Measurements from ENCODE around the gene FBLN1.

The FBLN1 gene

GRCh38 chr22:45631140-45631840 lies 128.6 kb downstream of the FBLN1 start:
- no peak for TF ChIP-seq CTCF (IDR thresholded peaks at IDR 0.05; ENCODE audit: low read depth, low read length)
- DNase-seq (ENCODE audit: extremely low read depth, low read depth), result no peak

- TF ChIP-seq CTCF (IDR thresholded peaks at IDR 0.05; ENCODE audit: low read depth, low read length), result no peak
- DNase-seq (ENCODE audit: extremely low read depth, low read depth), result no peak
Measured at GRCh38 chr22:45631841-45632238, 129.2 kb downstream of the FBLN1 start.

GRCh38 chr22:45632791-45633515 lies 130.3 kb downstream of the FBLN1 start:
- no peak for TF ChIP-seq CTCF (IDR thresholded peaks at IDR 0.05; ENCODE audit: low read depth, low read length)
- no peak for DNase-seq (ENCODE audit: extremely low read depth, low read depth)

- DNase-seq (ENCODE audit: extremely low read depth, low read depth), result no peak
- no peak for TF ChIP-seq CTCF (IDR thresholded peaks at IDR 0.05; ENCODE audit: low read depth, low read length)
Measured at GRCh38 chr22:45636683-45637082, 134.0 kb downstream of the FBLN1 start.

DNA sequence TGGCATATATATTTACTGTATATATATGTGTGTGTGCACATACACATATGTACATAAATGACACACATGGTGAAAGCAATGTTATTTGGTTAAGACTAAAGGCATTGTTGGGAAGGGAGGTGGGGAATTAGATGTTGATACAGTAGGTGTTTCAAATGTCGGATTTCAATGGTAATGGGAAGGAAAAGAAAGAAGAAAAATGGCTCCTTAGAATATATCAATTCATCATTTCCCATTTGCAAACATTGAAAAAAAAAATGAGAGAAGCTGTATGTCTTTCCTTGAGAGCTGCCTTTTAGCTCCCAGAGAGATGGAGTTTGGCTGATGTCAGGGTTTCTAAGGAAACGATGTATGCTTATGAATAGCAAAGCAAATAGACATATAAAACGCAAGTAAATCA lies 135.5 kb downstream of the FBLN1 start:
- TF ChIP-seq CTCF (IDR thresholded peaks at IDR 0.05; ENCODE audit: low read depth, low read length), result no peak
- no peak for DNase-seq (ENCODE audit: extremely low read depth, low read depth)

- no peak; the same call in none of the 2 replicates for TF ChIP-seq CTCF (IDR thresholded peaks at IDR 0.05; ENCODE audit: low read depth, low read length)
Measured at GRCh38 chr22:45638834-45639746, 136.4 kb downstream of the FBLN1 start.

More at GRCh38 chr22:45638834-45639746, 136.4 kb downstream of the FBLN1 start:
- peak; percentile 22 for DNase-seq (ENCODE audit: extremely low read depth, low read depth)
